ENCODE results near the gene ZBTB7C.

Gene ZBTB7C

GRCh38 chr18:48109961-48110493 lies 299.2 kb downstream of the ZBTB7C start:
- TF ChIP-seq EZH2phosphoT487 (IDR thresholded peaks at IDR 0.05; ENCODE audit: borderline replicate concordance) (no peak), CTCF (conservative IDR thresholded peaks at IDR 0.05; ENCODE audit: low read length) (no peak)
- no peaks in the 10 kb centered on the region for H3K9me3 ChIP-seq (ENCODE audit: insufficient read depth, low read depth, low read length)
- no peaks in the 10 kb centered on the region for H3F3A ChIP-seq (ENCODE audit: low read depth)
- H3K4me1 ChIP-seq (ENCODE audit: insufficient read depth, low read length, poor library complexity, severe bottlenecking), result no peaks in the 10 kb centered on the region
- H3K79me2 ChIP-seq (ENCODE audit: insufficient read depth, low read length), result no peaks in the 10 kb centered on the region
- no peaks in the 10 kb centered on the region for H3K27me3 ChIP-seq (ENCODE audit: insufficient read depth, low read length, poor library complexity, severe bottlenecking)
- no peaks in the 10 kb centered on the region for H3K36me3 ChIP-seq (ENCODE audit: insufficient read depth, low read length)
- H3K4me3 ChIP-seq (ENCODE audit: low read length, poor library complexity, severe bottlenecking), result no peak overlapping the region
- H3K9ac ChIP-seq (ENCODE audit: low read depth, low read length, poor library complexity, severe bottlenecking), result no peak overlapping the region
- H3K4me2 ChIP-seq (ENCODE audit: low read depth, low read length, poor library complexity, severe bottlenecking), result no peak overlapping the region
- H2AFZ ChIP-seq (ENCODE audit: low read length), result no peak overlapping the region
- no peaks in the 10 kb centered on the region for H3K9me2 ChIP-seq (replicated peaks; ENCODE audit: low read depth, low read length)
- H4K20me1 ChIP-seq (ENCODE audit: insufficient read depth, low read length, poor library complexity, severe bottlenecking), result no peaks in the 10 kb centered on the region

- no peak overlapping the region for H3K4me2 ChIP-seq (ENCODE audit: low read depth, low read length, poor library complexity, severe bottlenecking)
- no peaks in the 10 kb centered on the region for H3K9me2 ChIP-seq (replicated peaks; ENCODE audit: low read depth, low read length)
- H4K20me1 ChIP-seq (ENCODE audit: insufficient read depth, low read length, poor library complexity, severe bottlenecking), result no peaks in the 10 kb centered on the region
- no peak for TF ChIP-seq CTCF (conservative IDR thresholded peaks at IDR 0.05; ENCODE audit: low read length)
- no peak for TF ChIP-seq EZH2phosphoT487 (IDR thresholded peaks at IDR 0.05; ENCODE audit: borderline replicate concordance)
- H3K4me1 ChIP-seq (ENCODE audit: insufficient read depth, low read length, poor library complexity, severe bottlenecking), result no peaks in the 10 kb centered on the region
- no peaks in the 10 kb centered on the region for H3F3A ChIP-seq (ENCODE audit: low read depth)
- no peak overlapping the region for H3K9ac ChIP-seq (ENCODE audit: low read depth, low read length, poor library complexity, severe bottlenecking)
- H2AFZ ChIP-seq (ENCODE audit: low read length), result no peak overlapping the region
- H3K27me3 ChIP-seq (ENCODE audit: insufficient read depth, low read length, poor library complexity, severe bottlenecking), result no peaks in the 10 kb centered on the region
- H3K79me2 ChIP-seq (ENCODE audit: insufficient read depth, low read length), result no peaks in the 10 kb centered on the region
- no peaks in the 10 kb centered on the region for H3K36me3 ChIP-seq (ENCODE audit: insufficient read depth, low read length)
- H3K9me3 ChIP-seq (ENCODE audit: insufficient read depth, low read depth, low read length), result no peaks in the 10 kb centered on the region
- H3K4me3 ChIP-seq (ENCODE audit: low read length, poor library complexity, severe bottlenecking), result no peak overlapping the region
These were observed 301.0 kb downstream of the ZBTB7C start for GRCh38 chr18:48108136-48108535.

GRCh38 chr18:48106976-48107781 lies 302.0 kb downstream of the ZBTB7C start:
- no peaks in the 10 kb centered on the region for H3K36me3 ChIP-seq (ENCODE audit: insufficient read depth, low read length)
- no peaks in the 10 kb centered on the region for H3K79me2 ChIP-seq (ENCODE audit: insufficient read depth, low read length)
- H3K4me1 ChIP-seq (ENCODE audit: insufficient read depth, low read length, poor library complexity, severe bottlenecking), result no peaks in the 10 kb centered on the region
- no peaks in the 10 kb centered on the region for H4K20me1 ChIP-seq (ENCODE audit: insufficient read depth, low read length, poor library complexity, severe bottlenecking)
- no peaks in the 10 kb centered on the region for H3F3A ChIP-seq (ENCODE audit: low read depth)
- no peak overlapping the region for H3K4me2 ChIP-seq (ENCODE audit: low read depth, low read length, poor library complexity, severe bottlenecking)
- H3K9ac ChIP-seq (ENCODE audit: low read depth, low read length, poor library complexity, severe bottlenecking), result no peak overlapping the region
- no peaks in the 10 kb centered on the region for H3K27me3 ChIP-seq (ENCODE audit: insufficient read depth, low read length, poor library complexity, severe bottlenecking)
- H3K4me3 ChIP-seq (ENCODE audit: low read length, poor library complexity, severe bottlenecking), result no peak overlapping the region
- H3K9me2 ChIP-seq (replicated peaks; ENCODE audit: low read depth, low read length), result no peaks in the 10 kb centered on the region
- TF ChIP-seq EZH2phosphoT487 (IDR thresholded peaks at IDR 0.05; ENCODE audit: borderline replicate concordance), result no peak
- no peak for TF ChIP-seq CTCF (conservative IDR thresholded peaks at IDR 0.05; ENCODE audit: low read length)
- H2AFZ ChIP-seq (ENCODE audit: low read length), result no peak overlapping the region
- H3K9me3 ChIP-seq (ENCODE audit: insufficient read depth, low read depth, low read length), result no peaks in the 10 kb centered on the region

Measured in Loucy (cell line).